ENCODE data around the gene SLC29A1. TPM values are rescaled to one million over a fixed set of nuclear protein-coding genes. Genes with fewer than 3 reads are reported as not detected.

The SLC29A1 gene
- total and polyA plus RNA-seq, 2 of the 8 experiments (the other 6 are each of a cell fraction or from before 2014, with no cell fraction given) = 187 to 558 TPM

DNA sequence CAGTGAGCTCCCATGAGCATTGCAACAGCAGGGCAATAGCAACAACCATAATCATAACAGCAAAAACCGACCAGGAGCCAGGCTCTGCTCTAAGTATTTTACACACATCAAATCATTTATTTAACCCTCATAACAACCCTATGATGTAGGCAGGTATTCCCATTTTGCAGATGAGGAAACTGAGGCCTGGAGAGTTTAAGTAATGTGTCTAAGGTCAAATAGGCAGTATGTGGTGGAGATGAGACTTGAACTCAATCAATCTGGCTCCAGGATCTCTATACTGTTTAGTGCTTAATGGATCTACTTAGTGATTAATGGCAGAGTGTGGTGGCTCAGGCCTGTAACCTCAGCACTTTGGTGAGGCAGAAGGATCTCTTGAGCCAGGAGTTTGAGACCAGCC, 50.2 kb downstream of the SLC29A1 start:
- Histone ChIP-seq H3K4ac (replicated peaks; ENCODE audit: insufficient read length, low read depth, low read length) (no peak overlapping the region), H4K91ac (replicated peaks; ENCODE audit: insufficient read length, low read length) (no peak overlapping the region), H3K27me3 (replicated peaks in 1 of 4; ENCODE audit: control insufficient read depth in 3 of 4, extremely low read depth in 1 of 4, insufficient read depth in 3 of 4, low read length in 3 of 4) (peaks cover 0 to 3% (median 1%) of the 10 kb centered on the region in 4 experiments; a peak in 2 of 7 replicates), H3K27ac (ENCODE audit: low read depth, low read length) (no peak overlapping the region), H2AFZ (ENCODE audit: low read length) (no peak overlapping the region), H3K18ac (ENCODE audit: extremely low read depth, low read length) (no peak overlapping the region), H4K5ac (ENCODE audit: insufficient read length, low read depth, low read length) (no peak overlapping the region), H3K9ac (replicated peaks in 1 of 4; ENCODE audit: extremely low read depth in 1 of 4, low read depth in 3 of 4, low read length in 3 of 4) (no peak overlapping the region), H3K36me3 (ENCODE audit: control insufficient read depth in 2 of 4, insufficient read depth in 4 of 4, low read length in 3 of 4) (peaks cover 0 to 9% (median 3%) of the 10 kb centered on the region in 4 experiments; a peak in 4 of 8 replicates), H3K79me2 (ENCODE audit: control insufficient read depth in 1 of 2, insufficient read depth in 2 of 2, low read length in 2 of 2) (no peaks in the 10 kb centered on the region), H3K79me1 (ENCODE audit: low read depth, low read length) (no peaks in the 10 kb centered on the region; the same call in 1 of the 2 replicates), H3K23me2 (ENCODE audit: low read depth, low read length) (peaks cover 4% of the 10 kb centered on the region; the same call in 1 of the 2 replicates), H2BK5ac (ENCODE audit: low read depth, low read length) (no peak overlapping the region), H2AK5ac (ENCODE audit: low read depth, low read length) (no peak overlapping the region), H3K4me2 (ENCODE audit: insufficient read depth in 1 of 2, low read depth in 2 of 2, low read length in 2 of 2) (no peak overlapping the region), H4K20me1 (replicated peaks in 1 of 2; ENCODE audit: control insufficient read depth in 1 of 2, insufficient read depth in 2 of 2, low read length in 2 of 2) (peaks cover 0 to 8% of the 10 kb centered on the region in 2 experiments), H2BK15ac (ENCODE audit: low read length) (no peak overlapping the region), H3K4me1 (replicated peaks in 1 of 4; ENCODE audit: control insufficient read depth in 3 of 4, insufficient read depth in 4 of 4, low read length in 3 of 4) (peaks cover 10 to 26% (median 12%) of the 10 kb centered on the region in 4 experiments), H2BK12ac (ENCODE audit: low read depth, low read length) (no peak overlapping the region), H3K56ac (replicated peaks; ENCODE audit: insufficient read length, low read depth, low read length) (no peak overlapping the region), H3K23ac (ENCODE audit: insufficient read length) (no peak overlapping the region), H4K8ac (ENCODE audit: extremely low read depth, insufficient read depth, low read length) (no peak overlapping the region), H2BK120ac (replicated peaks; ENCODE audit: low read depth, low read length) (no peak overlapping the region), H2BK20ac (ENCODE audit: low read length) (no peak overlapping the region), H3K9me3 (ENCODE audit: insufficient read depth in 2 of 2, low read depth in 1 of 2, low read length in 1 of 2) (no peaks in the 10 kb centered on the region), H3K4me3 (ENCODE audit: extremely low read depth in 1 of 4, insufficient read depth in 2 of 4, low read depth in 3 of 4, low read length in 4 of 4) (no peak overlapping the region), H3K14ac (ENCODE audit: insufficient read length) (no peak overlapping the region)
- FAIRE-seq (no peak), DNase-seq (ENCODE audit: low read depth in 1 of 2, low spot score in 2 of 2) (no peak)
- 100% methylated on average over 1 of the region's 1 CpG; no CpG with 5 or more reads in 1 of the 2 experiments for WGBS, 2 experiments (ENCODE audit: extremely low coverage in 1 of 2, insufficient coverage in 1 of 2, insufficient read length in 1 of 2, insufficient replicate concordance in 2 of 2, low coverage in 1 of 2, low lambda C conversion rate in 2 of 2, missing lambda C conversion rate in 1 of 2)
- ChIA-PET CTCF (ENCODE audit: partially characterized antibody) (interaction anchor here (0.6 to 19.0 kb wide), 10 partner anchors 8 to 1102 kb away, joined by 3 to 330 read pairs (median 4); partner anchors contain the start of gene AARS2), POLR2A (ENCODE audit: partially characterized antibody) (interaction anchor here (1.0 to 4.8 kb wide), 8 partner anchors 17 to 68 kb away, joined by 3 to 26 read pairs (median 4); partner anchors contain the start of genes AARS2, HSP90AB1 and SPATS1)
- TF ChIP-seq RFX5 (IDR thresholded peaks at IDR 0.05; ENCODE audit: borderline replicate concordance, low read depth, low read length) = no peak
- TF ChIP-seq CREB1 (IDR thresholded peaks at IDR 0.05) = no peak
- no peak for TF ChIP-seq SP2 (IDR thresholded peaks at IDR 0.05; ENCODE audit: low read length)
- TF ChIP-seq SAP30 (IDR thresholded peaks at IDR 0.05; ENCODE audit: insufficient read depth, insufficient replicate concordance, low read length) = no peak
- TF ChIP-seq, protein P1, sequence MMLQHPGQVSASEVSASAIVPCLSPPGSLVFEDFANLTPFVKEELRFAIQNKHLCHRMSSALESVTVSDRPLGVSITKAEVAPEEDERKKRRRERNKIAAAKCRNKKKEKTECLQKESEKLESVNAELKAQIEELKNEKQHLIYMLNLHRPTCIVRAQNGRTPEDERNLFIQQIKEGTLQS (IDR thresholded peaks at IDR 0.05; ENCODE audit: insufficient read depth, low read depth, low read length) = no peak
- no peak for TF ChIP-seq TAF1 (IDR thresholded peaks at IDR 0.05; ENCODE audit: low read depth, low read length)
- TF ChIP-seq RBBP5 (IDR thresholded peaks at IDR 0.05; ENCODE audit: borderline replicate concordance, low read depth, low read length) = no peak
- no peak for TF ChIP-seq CEBPB (IDR thresholded peaks at IDR 0.05; ENCODE audit: low read depth, low read length)
- TF ChIP-seq NANOG (IDR thresholded peaks at IDR 0.05; ENCODE audit: insufficient read depth, low read depth, low read length, poor library complexity, severe bottlenecking) = no peak
- TF ChIP-seq NRF1 (IDR thresholded peaks at IDR 0.05; ENCODE audit: low read depth, low read length) = no peak
- TF ChIP-seq GTF2F1 (IDR thresholded peaks at IDR 0.05; ENCODE audit: borderline replicate concordance, low read depth, low read length) = no peak
